GM12878 (cell line): ENCODE data around the gene BIRC6. TPM values are rescaled to one million over a fixed set of nuclear protein-coding genes. Genes with fewer than 3 reads are reported as not detected.

ENCODE experiments used
- ATAC-seq: fragments of 200-7000 bp; cut with Tn5 transposase; 3 replicates; pipeline ENCODE4 v1.9.1; 2020; ENCODE audit warnings: mild to moderate bottlenecking, moderate library complexity
- BruUV-seq: library from RNA; stranded (reverse); fragments of 400-500 nt; replicated peaks from 2 replicates; lab custom pipeline; 2021; lab: Mats Ljungman, UMichigan
- CTCF ChIA-PET: fragments of 300-600 bp; sonication (Branson Sonifier 250); formaldehyde crosslinking; extraction: SDS; loops from one replicate; lab custom pipeline; 2021; ENCODE audit warnings: inconsistent platforms; lab: Yijun Ruan, JAX
- POLR2A ChIA-PET: fragments of 350-600 bp; formaldehyde crosslinking; extraction: SDS; loops from one replicate; lab custom pipeline; 2021; ENCODE audit warnings: inconsistent platforms; lab: Charles Lee
- RAD21 ChIA-PET: fragments of 300-600 bp; sonication (Branson Sonifier 250); formaldehyde crosslinking; loops from one replicate; lab custom pipeline; 2023; ENCODE audit warnings: antibody characterized with exemption; ENCODE audit not compliant: unreplicated experiment; lab: Charles Lee
- SMC1A ChIA-PET: fragments of 300-600 bp; sonication (Branson Sonifier 250); formaldehyde crosslinking; loops from one replicate; lab custom pipeline; 2023; ENCODE audit not compliant: unreplicated experiment, uncharacterized antibody; lab: Charles Lee
- DNase-seq: peaks from one replicate; pipeline ENCODE4 v3.0.0-alpha.2; 2011; ENCODE audit warnings: low read depth, low spot score
- FAIRE-seq: peaks from 3 replicates; lab custom pipeline; 2011; peaks lifted over from hg19 to GRCh38; lab: Jason Lieb, UNC
- H2AFZ ChIP-seq: 2 replicates; pipeline ENCODE4 v1.6.0; 2011; ENCODE audit warnings: low read depth, low read length, control low read depth; ENCODE audit not compliant: control insufficient read depth
- H3K27ac ChIP-seq: 2 replicates; pipeline ENCODE4 v1.5.1; 2011; ENCODE audit warnings: control low read depth; ENCODE audit not compliant: control insufficient read depth, insufficient read depth
- H3K27me3 ChIP-seq, 2 experiments: replicated peaks in 1 of 2; 2 replicates each; pipeline versions ENCODE4 v1.6.0 to v1.6.1; 2011; ENCODE audit warnings: low read length in 1 of 2; ENCODE audit not compliant: control insufficient read depth in 2 of 2, insufficient read depth in 2 of 2
- H3K36me3 ChIP-seq, 2 experiments: 2 replicates each; pipeline ENCODE4 v1.5.1; 2011; ENCODE audit warnings: low read length in 1 of 2; ENCODE audit not compliant: control insufficient read depth in 2 of 2, insufficient read depth in 2 of 2
- H3K4me1 ChIP-seq: 2 replicates; pipeline ENCODE4 v1.6.1; 2011; ENCODE audit warnings: mild to moderate bottlenecking, low read length, moderate library complexity, mixed read lengths; ENCODE audit not compliant: control insufficient read depth, insufficient read depth
- H3K4me2 ChIP-seq: 2 replicates; pipeline ENCODE4 v1.6.0; 2011; ENCODE audit warnings: control low read depth; ENCODE audit not compliant: control insufficient read depth, insufficient read depth
- H3K4me3 ChIP-seq: fragments of 200-600 bp; sonication (generic); 2 replicates; pipeline ENCODE4 v1.5.1; 2016
- H3K79me2 ChIP-seq: 2 replicates; pipeline ENCODE4 v1.6.0; 2011; ENCODE audit warnings: low read length; ENCODE audit not compliant: control insufficient read depth, insufficient read depth
- H3K9ac ChIP-seq: 2 replicates; pipeline ENCODE4 v1.8.0; 2011; ENCODE audit warnings: low read length, control low read depth, mixed read lengths; ENCODE audit not compliant: control insufficient read depth, insufficient read depth
- H3K9me3 ChIP-seq: replicated peaks from 3 replicates; pipeline ENCODE4 v1.5.1; 2011; ENCODE audit warnings: mild to moderate bottlenecking, low read length; ENCODE audit not compliant: control insufficient read depth, insufficient read depth
- H4K20me1 ChIP-seq: 2 replicates; pipeline ENCODE4 v1.6.0; 2011; ENCODE audit not compliant: control insufficient read depth, insufficient read depth
- ASH2L ChIP-seq: fragments of 300-600, 200-600 bp; sonication (generic); IDR thresholded peaks from 2 replicates; pipeline ENCODE4 v1.6.1; 2017; ENCODE audit warnings: low read depth, mild to moderate bottlenecking, borderline replicate concordance
- CEBPZ ChIP-seq: fragments of 150-350 bp; IDR thresholded peaks from 2 replicates; pipeline ENCODE4 v1.6.1; 2016; ENCODE audit warnings: low read depth, low read length
- CTCF ChIP-seq, 3 experiments: IDR thresholded peaks in 2 of 3; conservative IDR thresholded peaks in 1 of 3; 2 replicates each; pipeline ENCODE4 v1.5.1; 2011; ENCODE audit warnings: low read depth in 3 of 3, low read length in 3 of 3, mild to moderate bottlenecking in 3 of 3, control low read depth in 2 of 3, moderate library complexity in 2 of 3, inconsistent platforms in 1 of 3, mixed read lengths in 1 of 3; ENCODE audit not compliant: control insufficient read depth in 2 of 3, insufficient read depth in 1 of 3; ENCODE audit errors: extremely low read depth in 1 of 3
- EZH2 ChIP-seq: IDR thresholded peaks from 2 replicates; pipeline ENCODE4 v1.6.1; 2012; ENCODE audit warnings: low read depth, mild to moderate bottlenecking, control low read depth, inconsistent platforms, low read length, borderline replicate concordance; ENCODE audit not compliant: control insufficient read depth
- RBBP5 ChIP-seq: fragments of 200-600 bp; sonication (generic); conservative IDR thresholded peaks from 2 replicates; pipeline ENCODE4 v1.6.1; 2016
- ZNF384 ChIP-seq: IDR thresholded peaks from 2 replicates; pipeline ENCODE4 v1.6.1; 2012; ENCODE audit warnings: low read depth, mild to moderate bottlenecking, low read length, improper control_type of control experiment, borderline replicate concordance
- WGBS: methylation state at CpG from one replicate; pipeline ENCODE4 v1.1.6; 2016; ENCODE audit warnings: low lambda C conversion rate; ENCODE audit not compliant: insufficient replicate concordance, insufficient coverage; ENCODE audit errors: missing lambda C conversion rate; 5-methylcytosine and 5-hydroxymethylcytosine counted together
- in situ Hi-C: fragments of 300-500 bp; cut with MboI; formaldehyde crosslinking; loops from 9 replicates; pipeline ENCODE4 v1.14.3; 2018; ENCODE audit warnings: mixed read lengths
- intact Hi-C: fragments of 100-400 bp; cut with micrococcal nuclease; formaldehyde crosslinking; loops from one replicate; pipeline ENCODE4 v1.14.2; 2022; ENCODE audit not compliant: unreplicated experiment
- polyA plus RNA-seq, 11 experiments: library from polyadenylated mRNA; depleted of rRNA in 4 of 11; unstranded in 6 of 11; stranded (reverse) in 5 of 11; fragments of >200 nt; fragmentation: Nextera tagmentation in 4 of 11; fragmentation: Illumina TruSeq in 1 of 11; extraction: Ambion mirVana in 4 of 11; extraction: Trizol in 1 of 11; gene quantifications; 1 replicate in 1 of 11; 2 replicates in 10 of 11; pipeline versions ENCODE4 v1.2.1 to v1.2.3, GENCODE V29; 2011 to 2016; ENCODE audit warnings: inconsistent platforms in 2 of 11, missing spikeins in 2 of 11, low read depth in 1 of 11
- total RNA-seq, 4 experiments: library from RNA; depleted of rRNA in 3 of 4; stranded (reverse); fragments of >200 nt in 3 of 4; fragmentation: Illumina TruSeq in 1 of 4; extraction: Trizol in 1 of 4; gene quantifications; 2 replicates each; pipeline versions ENCODE4 v1.2.1 to v1.2.3, GENCODE V29; 2013 to 2021
- TF ChIP-seq, protein P1 (sequence below): IDR thresholded peaks from 2 replicates; pipeline ENCODE4 v1.6.1; 2011; ENCODE audit warnings: borderline replicate concordance, low read depth, mild to moderate bottlenecking, moderate library complexity, mixed read lengths, low read length; ENCODE audit not compliant: insufficient read depth; ENCODE audit errors: extremely low read length
- TF ChIP-seq, protein P2 (sequence below): fragments of 450-650 bp; IDR thresholded peaks from 2 replicates; pipeline ENCODE4 v1.6.1; 2017; ENCODE audit warnings: antibody characterized with exemption, mild to moderate bottlenecking, moderate library complexity

The BIRC6 gene
- total and polyA plus RNA-seq, 10 of the 15 experiments (the other 5 are each of a cell fraction or from before 2014, with no cell fraction given) = 18.8 to 118 (median 55.0) TPM

DNA sequence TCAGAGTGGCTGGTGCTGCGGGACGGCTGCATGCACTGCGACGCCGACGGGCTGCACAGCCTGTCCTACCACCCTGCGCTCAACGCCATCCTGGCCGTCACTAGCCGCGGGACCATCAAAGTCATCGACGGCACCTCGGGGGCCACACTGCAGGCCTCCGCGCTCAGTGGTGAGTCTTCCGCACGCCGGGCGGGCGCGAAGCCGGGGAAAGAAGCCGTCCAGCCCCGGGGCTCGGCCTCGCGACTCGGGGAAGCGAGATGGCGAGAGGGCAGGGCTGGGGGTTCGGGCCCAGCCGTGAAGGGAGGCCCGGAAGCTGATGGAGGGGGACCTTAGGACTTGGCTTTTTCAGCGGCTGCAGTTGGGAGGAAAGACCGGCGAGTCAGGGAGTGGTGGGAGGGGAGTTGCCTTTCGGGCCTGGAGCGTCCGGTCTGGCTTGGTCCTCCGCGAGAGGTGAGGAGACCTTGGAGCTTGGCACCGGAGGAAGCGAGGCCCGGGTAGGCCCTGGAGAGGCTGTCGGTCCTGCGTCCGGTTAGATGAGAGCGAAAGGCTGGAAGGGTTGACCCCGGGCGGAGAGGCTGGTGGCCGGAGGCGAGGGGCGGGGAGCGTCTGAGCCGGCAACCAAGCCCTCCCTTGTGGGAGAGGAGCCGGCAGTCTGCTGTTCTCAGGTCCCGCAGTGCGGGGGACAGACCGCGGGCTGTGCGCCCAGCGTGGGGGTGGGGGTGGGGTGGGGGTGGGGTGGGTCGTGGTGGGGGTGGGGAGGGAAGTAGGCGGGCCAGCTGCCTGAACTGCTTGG is 691 bp downstream of the BIRC6 start:
- FAIRE-seq (no peak), ATAC-seq (peak; percentile 24), DNase-seq (no peak)
- Histone ChIP-seq H3K79me2 (peaks cover 61% of the 10 kb centered on the region), H3K4me3 (peak overlapping the region; percentile 98), H3K9me3 (no peaks in the 10 kb centered on the region; the same call in 2 of the 3 replicates), H3K36me3 (no peaks in the 10 kb centered on the region), H3K27ac (peak overlapping the region; percentile 91), H3K4me1 (peaks cover 4% of the 10 kb centered on the region), H2AFZ (peak overlapping the region; percentile 68), H4K20me1 (no peaks in the 10 kb centered on the region; the same call in 1 of the 2 replicates), H3K27me3 (no peaks in the 10 kb centered on the region), H3K4me2 (peak overlapping the region; percentile 42; the same call in 1 of the 2 replicates), H3K9ac (peak overlapping the region; percentile 96)
- BruUV-seq = no TSS peak
- ChIA-PET POLR2A (interaction anchor here (0.5 kb wide), 1 partner anchor 97 kb away, joined by 4 read pairs; no protein-coding TSS in a partner anchor), CTCF (no interaction called here), SMC1A (no interaction called here), RAD21 (no interaction called here)
- in situ Hi-C loops (no loop called here), intact Hi-C loops (loop anchor here (5.0 kb wide), 2 partner anchors 80 to 190 kb away; partner anchors contain the start of genes SLC30A6 and YIPF4)
- WGBS = 2% methylated on average over 53 of the region's 65 CpGs
- TF ChIP-seq, protein P1, sequence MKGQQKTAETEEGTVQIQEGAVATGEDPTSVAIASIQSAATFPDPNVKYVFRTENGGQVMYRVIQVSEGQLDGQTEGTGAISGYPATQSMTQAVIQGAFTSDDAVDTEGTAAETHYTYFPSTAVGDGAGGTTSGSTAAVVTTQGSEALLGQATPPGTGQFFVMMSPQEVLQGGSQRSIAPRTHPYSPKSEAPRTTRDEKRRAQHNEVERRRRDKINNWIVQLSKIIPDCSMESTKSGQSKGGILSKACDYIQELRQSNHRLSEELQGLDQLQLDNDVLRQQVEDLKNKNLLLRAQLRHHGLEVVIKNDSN = no peak
- TF ChIP-seq ASH2L = peak; percentile 72; the same call in 1 of the 2 replicates
- no peak for TF ChIP-seq CEBPZ
- TF ChIP-seq, protein P2, sequence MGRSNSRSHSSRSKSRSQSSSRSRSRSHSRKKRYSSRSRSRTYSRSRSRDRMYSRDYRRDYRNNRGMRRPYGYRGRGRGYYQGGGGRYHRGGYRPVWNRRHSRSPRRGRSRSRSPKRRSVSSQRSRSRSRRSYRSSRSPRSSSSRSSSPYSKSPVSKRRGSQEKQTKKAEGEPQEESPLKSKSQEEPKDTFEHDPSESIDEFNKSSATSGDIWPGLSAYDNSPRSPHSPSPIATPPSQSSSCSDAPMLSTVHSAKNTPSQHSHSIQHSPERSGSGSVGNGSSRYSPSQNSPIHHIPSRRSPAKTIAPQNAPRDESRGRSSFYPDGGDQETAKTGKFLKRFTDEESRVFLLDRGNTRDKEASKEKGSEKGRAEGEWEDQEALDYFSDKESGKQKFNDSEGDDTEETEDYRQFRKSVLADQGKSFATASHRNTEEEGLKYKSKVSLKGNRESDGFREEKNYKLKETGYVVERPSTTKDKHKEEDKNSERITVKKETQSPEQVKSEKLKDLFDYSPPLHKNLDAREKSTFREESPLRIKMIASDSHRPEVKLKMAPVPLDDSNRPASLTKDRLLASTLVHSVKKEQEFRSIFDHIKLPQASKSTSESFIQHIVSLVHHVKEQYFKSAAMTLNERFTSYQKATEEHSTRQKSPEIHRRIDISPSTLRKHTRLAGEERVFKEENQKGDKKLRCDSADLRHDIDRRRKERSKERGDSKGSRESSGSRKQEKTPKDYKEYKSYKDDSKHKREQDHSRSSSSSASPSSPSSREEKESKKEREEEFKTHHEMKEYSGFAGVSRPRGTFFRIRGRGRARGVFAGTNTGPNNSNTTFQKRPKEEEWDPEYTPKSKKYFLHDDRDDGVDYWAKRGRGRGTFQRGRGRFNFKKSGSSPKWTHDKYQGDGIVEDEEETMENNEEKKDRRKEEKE = peak; percentile 40; the same call in 1 of the 2 replicates
- no peak for TF ChIP-seq ZNF384
- no peak for TF ChIP-seq CTCF (IDR thresholded peaks at IDR 0.05 in 2 of 3, conservative IDR thresholded peaks at IDR 0.05 in 1 of 3; ENCODE audit: control insufficient read depth in 2 of 3, extremely low read depth in 1 of 3, insufficient read depth in 1 of 3, low read depth in 3 of 3, low read length in 3 of 3)
- 0 out of 2 replicates have a peak, but pooled peaks have one; percentile 37 for TF ChIP-seq RBBP5
- no peak for TF ChIP-seq EZH2
